Retinal pigment epithelial cell (primary cell): ENCODE data around the gene QSER1.
A peak's percentile ranks its signal among the peaks of the same experiment; 100 is the strongest.
"Not testable (repeated sequence)": the region's sequence is repeated elsewhere in the genome, so short reads cannot be mapped to it uniquely, and the experiment has no call there.

Experiments
- DNase-seq: peaks from one replicate; pipeline ENCODE4 v3.0.0-alpha.2; 2010; ENCODE audit warnings: low read depth
- H3K4me3 ChIP-seq: 2 replicates; pipeline ENCODE4 v1.5.1; 2011; ENCODE audit warnings: mild to moderate bottlenecking, low read length, control low read depth, moderate library complexity
- CTCF ChIP-seq: conservative IDR thresholded peaks from 2 replicates; pipeline ENCODE4 v1.5.1; 2011; ENCODE audit warnings: low read depth, low read length, control low read depth, inconsistent platforms

QSER1 gene

GRCh38 chr11:32883421-32883820, 9.2 kb upstream of the QSER1 start:
- no peak for DNase-seq
- TF ChIP-seq CTCF = no peak
- H3K4me3 ChIP-seq = no peak overlapping the region

- no peak for DNase-seq
- no peak for TF ChIP-seq CTCF
- no peak overlapping the region for H3K4me3 ChIP-seq
These were observed 8.6 kb upstream of the QSER1 start for GRCh38 chr11:32884023-32884422.

- no peak overlapping the region for H3K4me3 ChIP-seq
- no peak for DNase-seq
- TF ChIP-seq CTCF = peak; percentile 63
These were observed 7.7 kb upstream of the QSER1 start for GRCh38 chr11:32884770-32885384.

- no peak for TF ChIP-seq CTCF
- no peak overlapping the region for H3K4me3 ChIP-seq
- DNase-seq = no peak
These were observed 7.1 kb upstream of the QSER1 start for GRCh38 chr11:32885556-32885955.

- no peak overlapping the region for H3K4me3 ChIP-seq
- no peak for DNase-seq
- TF ChIP-seq CTCF = no peak
These were observed 6.4 kb upstream of the QSER1 start for GRCh38 chr11:32886180-32886579.

GRCh38 chr11:32887707-32888383, 4.8 kb upstream of the QSER1 start:
- not testable (repeated sequence) for DNase-seq, H3K4me3 ChIP-seq

- DNase-seq, H3K4me3 ChIP-seq: not testable (repeated sequence)
These were observed 4.3 kb upstream of the QSER1 start for GRCh38 chr11:32888384-32888710.

GRCh38 chr11:32888805-32889204, 3.8 kb upstream of the QSER1 start:
- no peak for DNase-seq
- H3K4me3 ChIP-seq = no peak overlapping the region

More at GRCh38 chr11:32888805-32889204, 3.8 kb upstream of the QSER1 start:
- TF ChIP-seq CTCF = no peak
